ENCODE results near the gene ITSN1. TPM values are rescaled to one million over a fixed set of nuclear protein-coding genes. Genes with fewer than 3 reads are reported as not detected.
"Not testable (repeated sequence)": the region's sequence is repeated elsewhere in the genome, so short reads cannot be mapped to it uniquely, and the experiment has no call there.

ITSN1 gene
- total RNA-seq, 1 donor from 2014 or later: 68.2 TPM

DNA sequence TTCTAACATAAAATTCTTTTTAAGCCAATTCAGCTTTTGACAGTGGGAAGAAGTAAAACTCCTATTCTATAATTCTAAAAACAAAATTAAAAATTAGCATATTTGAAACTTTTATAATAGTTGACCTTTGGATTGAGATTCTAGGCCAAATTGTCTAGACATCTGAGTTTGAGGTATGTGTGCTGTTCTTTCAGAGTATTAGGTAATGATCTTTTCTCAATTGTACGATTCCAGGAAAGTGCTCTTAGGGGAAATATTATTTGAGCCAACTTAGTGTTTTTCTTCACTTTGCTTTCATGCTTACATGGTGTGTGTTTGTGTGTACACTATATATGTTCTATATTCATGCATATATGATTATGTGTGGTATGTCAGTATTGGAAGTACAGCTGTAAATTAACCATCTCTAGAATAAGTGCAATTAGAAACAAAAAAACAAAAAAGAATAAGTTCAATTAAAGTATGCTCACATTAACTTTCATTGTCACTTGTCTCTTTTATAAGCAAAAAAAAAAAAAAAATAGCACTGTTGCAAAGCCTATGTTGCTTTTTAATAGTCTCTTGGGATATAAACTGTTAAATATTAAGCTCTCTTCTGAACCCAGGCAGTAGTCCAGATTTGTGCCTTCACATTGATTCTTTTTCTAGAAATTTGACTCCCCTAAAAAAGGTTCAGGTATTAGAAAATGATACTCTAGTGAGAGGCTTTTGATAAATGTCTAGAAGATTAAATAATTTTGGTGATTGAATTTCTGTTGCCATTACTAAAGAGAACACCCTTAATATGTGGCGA, 141.1 kb downstream of the ITSN1 start:
- Mint-ChIP-seq H3K9me3 (ENCODE audit: unreplicated experiment) (peaks cover 8% of the 10 kb centered on the region), H3K27ac (ENCODE audit: unreplicated experiment) (no peak overlapping the region), H3K36me3 (ENCODE audit: low read depth, unreplicated experiment) (peaks cover 12% of the 10 kb centered on the region), H3K4me1 (ENCODE audit: unreplicated experiment) (peaks cover 12% of the 10 kb centered on the region), H3K27me3 (ENCODE audit: unreplicated experiment) (no peaks in the 10 kb centered on the region), H3K4me3 (ENCODE audit: unreplicated experiment) (no peak overlapping the region)
- DNase-seq (ENCODE audit: low spot score): no peak
- TF ChIP-seq, protein P1, sequence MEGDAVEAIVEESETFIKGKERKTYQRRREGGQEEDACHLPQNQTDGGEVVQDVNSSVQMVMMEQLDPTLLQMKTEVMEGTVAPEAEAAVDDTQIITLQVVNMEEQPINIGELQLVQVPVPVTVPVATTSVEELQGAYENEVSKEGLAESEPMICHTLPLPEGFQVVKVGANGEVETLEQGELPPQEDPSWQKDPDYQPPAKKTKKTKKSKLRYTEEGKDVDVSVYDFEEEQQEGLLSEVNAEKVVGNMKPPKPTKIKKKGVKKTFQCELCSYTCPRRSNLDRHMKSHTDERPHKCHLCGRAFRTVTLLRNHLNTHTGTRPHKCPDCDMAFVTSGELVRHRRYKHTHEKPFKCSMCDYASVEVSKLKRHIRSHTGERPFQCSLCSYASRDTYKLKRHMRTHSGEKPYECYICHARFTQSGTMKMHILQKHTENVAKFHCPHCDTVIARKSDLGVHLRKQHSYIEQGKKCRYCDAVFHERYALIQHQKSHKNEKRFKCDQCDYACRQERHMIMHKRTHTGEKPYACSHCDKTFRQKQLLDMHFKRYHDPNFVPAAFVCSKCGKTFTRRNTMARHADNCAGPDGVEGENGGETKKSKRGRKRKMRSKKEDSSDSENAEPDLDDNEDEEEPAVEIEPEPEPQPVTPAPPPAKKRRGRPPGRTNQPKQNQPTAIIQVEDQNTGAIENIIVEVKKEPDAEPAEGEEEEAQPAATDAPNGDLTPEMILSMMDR (IDR thresholded peaks at IDR 0.05; ENCODE audit: unreplicated experiment): no peak

GRCh38 chr21:33787431-33787830, 145.1 kb downstream of the ITSN1 start:
- Mint-ChIP-seq H3K36me3 (ENCODE audit: low read depth, unreplicated experiment) (no peaks in the 10 kb centered on the region), H3K27ac (ENCODE audit: unreplicated experiment) (no peak overlapping the region), H3K4me1 (ENCODE audit: unreplicated experiment) (peaks cover 12% of the 10 kb centered on the region), H3K4me3 (ENCODE audit: unreplicated experiment) (no peak overlapping the region), H3K9me3 (ENCODE audit: unreplicated experiment) (no peaks in the 10 kb centered on the region), H3K27me3 (ENCODE audit: unreplicated experiment) (no peaks in the 10 kb centered on the region)
- TF ChIP-seq, protein P1 (IDR thresholded peaks at IDR 0.05; ENCODE audit: unreplicated experiment): no peak
- DNase-seq (ENCODE audit: low spot score): no peak

- H3K27me3 Mint-ChIP-seq (ENCODE audit: unreplicated experiment); H3K27ac Mint-ChIP-seq (ENCODE audit: unreplicated experiment); H3K9me3 Mint-ChIP-seq (ENCODE audit: unreplicated experiment); DNase-seq (ENCODE audit: low spot score); H3K4me3 Mint-ChIP-seq (ENCODE audit: unreplicated experiment); H3K36me3 Mint-ChIP-seq (ENCODE audit: low read depth, unreplicated experiment): not testable (repeated sequence)
- peaks cover 17% of the 10 kb centered on the region for H3K4me1 Mint-ChIP-seq (ENCODE audit: unreplicated experiment)
Measured at GRCh38 chr21:33788438-33788837, 146.1 kb downstream of the ITSN1 start.

DNA sequence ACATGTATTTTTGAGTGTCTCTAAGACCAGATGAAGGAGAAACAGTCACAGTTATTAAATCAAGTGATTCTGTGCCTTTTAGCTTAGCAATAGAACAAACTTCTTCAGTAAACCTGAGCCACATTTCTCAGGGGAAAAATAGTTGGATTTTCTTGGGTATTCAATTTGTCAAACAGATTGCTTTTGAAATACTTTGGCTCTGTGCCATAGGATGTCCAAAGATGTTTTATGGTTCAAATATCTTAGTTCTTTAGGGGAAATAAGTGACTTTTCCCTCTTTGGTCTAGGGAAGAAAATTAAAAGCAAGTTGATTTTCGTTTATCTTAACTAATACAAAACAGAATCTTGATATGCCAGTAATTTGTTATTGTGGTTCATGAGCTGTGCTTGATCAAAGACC, 147.4 kb downstream of the ITSN1 start:
- Mint-ChIP-seq H3K27ac (ENCODE audit: unreplicated experiment) (no peak overlapping the region), H3K27me3 (ENCODE audit: unreplicated experiment) (no peaks in the 10 kb centered on the region), H3K4me1 (ENCODE audit: unreplicated experiment) (peaks cover 9% of the 10 kb centered on the region), H3K36me3 (ENCODE audit: low read depth, unreplicated experiment) (peaks cover 4% of the 10 kb centered on the region), H3K9me3 (ENCODE audit: unreplicated experiment) (no peaks in the 10 kb centered on the region), H3K4me3 (ENCODE audit: unreplicated experiment) (no peak overlapping the region)
- no peak for DNase-seq (ENCODE audit: low spot score)
- TF ChIP-seq, protein P1 (IDR thresholded peaks at IDR 0.05; ENCODE audit: unreplicated experiment): no peak

DNA sequence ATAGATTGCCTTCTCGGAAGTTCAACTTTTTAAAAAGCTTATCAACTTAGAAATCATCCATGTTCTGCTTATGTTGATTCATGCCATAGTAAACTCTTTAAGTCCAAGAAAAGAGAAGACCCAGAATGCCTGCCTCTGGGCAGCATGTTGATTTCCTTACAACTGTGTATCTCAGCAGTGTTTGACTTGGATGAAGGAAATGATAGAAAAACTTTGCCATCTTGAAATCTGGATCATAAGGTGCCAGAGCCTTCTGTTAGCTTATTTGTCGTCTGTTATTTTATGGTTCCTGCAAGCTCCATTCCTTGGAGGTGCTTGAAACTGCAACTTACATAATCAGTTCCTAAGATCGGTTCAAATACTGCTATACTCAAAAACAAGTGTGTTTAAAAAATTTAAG, 148.8 kb downstream of the ITSN1 start:
- TF ChIP-seq, protein P1 (IDR thresholded peaks at IDR 0.05; ENCODE audit: unreplicated experiment): no peak
- Mint-ChIP-seq H3K27ac (ENCODE audit: unreplicated experiment) (no peak overlapping the region), H3K4me1 (ENCODE audit: unreplicated experiment) (peaks cover 4% of the 10 kb centered on the region), H3K4me3 (ENCODE audit: unreplicated experiment) (no peak overlapping the region), H3K9me3 (ENCODE audit: unreplicated experiment) (no peaks in the 10 kb centered on the region), H3K36me3 (ENCODE audit: low read depth, unreplicated experiment) (peaks cover 4% of the 10 kb centered on the region), H3K27me3 (ENCODE audit: unreplicated experiment) (no peaks in the 10 kb centered on the region)
- no peak for DNase-seq (ENCODE audit: low spot score)
